NT2/D1 (cell line): Measurements from ENCODE around the gene BMP4.

ENCODE experiments used
- DNase-seq: peaks from one replicate; pipeline ENCODE4 v3.0.0-alpha.2; 2011; ENCODE audit warnings: low read depth, low spot score
- H3K27me3 ChIP-seq: 2 replicates; pipeline ENCODE4 v1.6.0; 2011; ENCODE audit warnings: mild to moderate bottlenecking; ENCODE audit not compliant: insufficient read length, insufficient read depth
- H3K36me3 ChIP-seq: 2 replicates; pipeline ENCODE4 v1.6.1; 2011; ENCODE audit warnings: mild to moderate bottlenecking, low read length, mixed read lengths; ENCODE audit not compliant: insufficient read depth, insufficient read length
- H3K4me1 ChIP-seq: 2 replicates; pipeline ENCODE4 v1.5.1; 2011; ENCODE audit not compliant: insufficient read depth, insufficient read length
- H3K4me3 ChIP-seq: 2 replicates; pipeline ENCODE4 v1.5.1; 2011; ENCODE audit warnings: low read depth; ENCODE audit not compliant: insufficient read length
- H3K9ac ChIP-seq: 2 replicates; pipeline ENCODE4 v1.6.0; 2011; ENCODE audit warnings: low read depth; ENCODE audit not compliant: insufficient read length
- H3K9me3 ChIP-seq: 2 replicates; pipeline ENCODE4 v1.5.1; 2011; ENCODE audit warnings: mild to moderate bottlenecking, low read length; ENCODE audit not compliant: insufficient read depth
- SUZ12 ChIP-seq: IDR thresholded peaks from 2 replicates; pipeline ENCODE4 v1.6.1; 2011; ENCODE audit not compliant: insufficient read length, insufficient read depth; ENCODE audit errors: extremely low read depth
- YY1 ChIP-seq: IDR thresholded peaks from 2 replicates; pipeline ENCODE4 v1.6.1; 2011; ENCODE audit not compliant: insufficient read length, insufficient read depth
- ZNF274 ChIP-seq: IDR thresholded peaks from 2 replicates; pipeline ENCODE4 v1.6.1; 2011; ENCODE audit warnings: mild to moderate bottlenecking, low read depth, low read length

BMP4 gene

GRCh38 chr14:53956427-53957201 lies at the start of gene BMP4:
BMP4 (minus strand) TSS chr14:53956825; CDS start chr14:53952222, 4,603 bp downstream.
- TF ChIP-seq ZNF274 (no peak), YY1 (no peak), SUZ12 (no peak)
- Histone ChIP-seq H3K9ac (peak within 1 kb of the TSS; percentile 99), H3K4me1 (peaks cover 4% of the 10 kb centered on the region), H3K27me3 (no peaks in the 10 kb centered on the region), H3K36me3 (peaks cover 37% of the 10 kb centered on the region), H3K9me3 (no peaks in the 10 kb centered on the region), H3K4me3 (peak within 1 kb of the TSS; percentile 94)
- DNase-seq: peak; percentile 66

- Histone ChIP-seq H3K9me3 (no peaks in the 10 kb centered on the region), H3K4me1 (peaks cover 3% of the 10 kb centered on the region), H3K4me3 (no peak overlapping the region), H3K9ac (no peak overlapping the region), H3K36me3 (no peaks in the 10 kb centered on the region), H3K27me3 (no peaks in the 10 kb centered on the region)
- no peak for TF ChIP-seq YY1
- TF ChIP-seq ZNF274: no peak
- TF ChIP-seq SUZ12: no peak
- no peak for DNase-seq
Observed at GRCh38 chr14:54003064-54003463, 46.4 kb upstream of the BMP4 start.

- no peak overlapping the region for H3K4me3 ChIP-seq
- no peaks in the 10 kb centered on the region for H3K4me1 ChIP-seq
- no peaks in the 10 kb centered on the region for H3K36me3 ChIP-seq
- DNase-seq: no peak
- no peak overlapping the region for H3K9ac ChIP-seq
- H3K9me3 ChIP-seq: no peaks in the 10 kb centered on the region
- TF ChIP-seq SUZ12 (no peak), ZNF274 (no peak), YY1 (no peak)
- H3K27me3 ChIP-seq: no peaks in the 10 kb centered on the region
Observed at GRCh38 chr14:54002653-54003052, 46.0 kb upstream of the BMP4 start.

GRCh38 chr14:54001189-54001878 lies 44.7 kb upstream of the BMP4 start:
- Histone ChIP-seq H3K27me3 (no peaks in the 10 kb centered on the region), H3K9ac (no peak overlapping the region), H3K4me1 (no peaks in the 10 kb centered on the region), H3K4me3 (no peak overlapping the region), H3K9me3 (no peaks in the 10 kb centered on the region), H3K36me3 (no peaks in the 10 kb centered on the region)
- DNase-seq: no peak
- no peak for TF ChIP-seq YY1

- no peaks in the 10 kb centered on the region for H3K27me3 ChIP-seq
- TF ChIP-seq ZNF274 (no peak), YY1 (no peak), SUZ12 (no peak)
- H3K4me1 ChIP-seq: no peaks in the 10 kb centered on the region
- no peak overlapping the region for H3K9ac ChIP-seq
- H3K4me3 ChIP-seq: no peak overlapping the region
- DNase-seq: no peak
- no peaks in the 10 kb centered on the region for H3K9me3 ChIP-seq
- no peaks in the 10 kb centered on the region for H3K36me3 ChIP-seq
Observed at GRCh38 chr14:54000341-54000811, 43.8 kb upstream of the BMP4 start.

- TF ChIP-seq SUZ12 (no peak), YY1 (no peak), ZNF274 (no peak)
- H3K9ac ChIP-seq: no peak overlapping the region
- no peaks in the 10 kb centered on the region for H3K9me3 ChIP-seq
- no peaks in the 10 kb centered on the region for H3K27me3 ChIP-seq
- H3K4me3 ChIP-seq: no peak overlapping the region
- H3K4me1 ChIP-seq: no peaks in the 10 kb centered on the region
- no peaks in the 10 kb centered on the region for H3K36me3 ChIP-seq
- DNase-seq: no peak
Observed at GRCh38 chr14:53999061-53999488, 42.5 kb upstream of the BMP4 start.

GRCh38 chr14:53996041-53996440 lies 39.4 kb upstream of the BMP4 start:
- Histone ChIP-seq H3K36me3 (no peaks in the 10 kb centered on the region), H3K9me3 (no peaks in the 10 kb centered on the region), H3K4me1 (no peaks in the 10 kb centered on the region), H3K9ac (no peak overlapping the region), H3K27me3 (no peaks in the 10 kb centered on the region), H3K4me3 (no peak overlapping the region)
- TF ChIP-seq SUZ12 (no peak), ZNF274 (no peak), YY1 (no peak)
- DNase-seq: no peak
